Measurements from ENCODE around the gene PWP2. TPM values are rescaled to one million over a fixed set of nuclear protein-coding genes. Genes with fewer than 3 reads are reported as not detected.

The PWP2 gene
- total and polyA plus RNA-seq, 4 experiments from 2014 or later = 0.35 to 28.2 (median 20.6) TPM

DNA sequence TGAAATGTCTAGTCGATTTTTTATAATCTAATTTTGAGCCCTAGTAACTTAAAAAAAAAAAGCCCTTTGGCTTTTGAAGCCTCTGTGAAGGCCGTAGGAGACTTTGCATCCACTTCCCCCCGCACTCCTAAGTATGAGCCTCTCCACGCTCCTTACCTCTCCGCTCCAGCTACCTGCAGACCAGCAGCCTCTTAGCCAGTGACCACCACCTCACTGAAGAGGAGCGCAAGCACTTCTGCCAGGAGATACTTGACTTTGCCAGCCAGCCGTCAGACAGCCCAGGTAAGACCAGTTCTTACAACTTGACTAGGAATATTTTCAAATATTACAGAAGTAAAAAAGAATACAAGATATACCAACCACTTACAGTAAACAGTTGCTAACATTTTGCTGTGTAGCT, 27.4 kb upstream of the PWP2 start:
- Histone ChIP-seq H3K4me3 (ENCODE audit: low read length in 2 of 2) (no peak overlapping the region), H3K4me1 (ENCODE audit: insufficient read depth, low read length) (peaks cover 67% of the 10 kb centered on the region), H3K9me3 (ENCODE audit: control insufficient read depth in 1 of 2, low read length in 2 of 2) (no peaks in the 10 kb centered on the region), H3K27ac (ENCODE audit: low read depth, low read length) (no peak overlapping the region), H3K27me3 (ENCODE audit: insufficient read depth, low read length) (no peaks in the 10 kb centered on the region), H3K36me3 (ENCODE audit: insufficient read depth, low read length) (peaks cover 49% of the 10 kb centered on the region)
- Mint-ChIP-seq H3K9me3 (no peaks in the 10 kb centered on the region), H3K27me3 (no peaks in the 10 kb centered on the region), H3K36me3 (peaks cover 55 to 80% of the 10 kb centered on the region in 2 donors), H3K27ac (peak overlapping the region; percentile 59 to 92 (median 85)), H3K4me3 (peak overlapping the region in 3 of 8 donors; percentile 17 to 57 (median 27)), H3K4me1 (peaks cover 52 to 81% (median 63%) of the 10 kb centered on the region in 4 donors)
- ChIA-PET CTCF (ENCODE audit: partially characterized antibody) (no interaction called here), POLR2A (ENCODE audit: partially characterized antibody) (interaction anchor here (4.7 kb wide), 1 partner anchor 9 kb away, joined by 25 read pairs; no protein-coding TSS in a partner anchor)
- intact Hi-C loops (cut with micrococcal nuclease) = no loop called here
- no peak for DNase-seq

DNA sequence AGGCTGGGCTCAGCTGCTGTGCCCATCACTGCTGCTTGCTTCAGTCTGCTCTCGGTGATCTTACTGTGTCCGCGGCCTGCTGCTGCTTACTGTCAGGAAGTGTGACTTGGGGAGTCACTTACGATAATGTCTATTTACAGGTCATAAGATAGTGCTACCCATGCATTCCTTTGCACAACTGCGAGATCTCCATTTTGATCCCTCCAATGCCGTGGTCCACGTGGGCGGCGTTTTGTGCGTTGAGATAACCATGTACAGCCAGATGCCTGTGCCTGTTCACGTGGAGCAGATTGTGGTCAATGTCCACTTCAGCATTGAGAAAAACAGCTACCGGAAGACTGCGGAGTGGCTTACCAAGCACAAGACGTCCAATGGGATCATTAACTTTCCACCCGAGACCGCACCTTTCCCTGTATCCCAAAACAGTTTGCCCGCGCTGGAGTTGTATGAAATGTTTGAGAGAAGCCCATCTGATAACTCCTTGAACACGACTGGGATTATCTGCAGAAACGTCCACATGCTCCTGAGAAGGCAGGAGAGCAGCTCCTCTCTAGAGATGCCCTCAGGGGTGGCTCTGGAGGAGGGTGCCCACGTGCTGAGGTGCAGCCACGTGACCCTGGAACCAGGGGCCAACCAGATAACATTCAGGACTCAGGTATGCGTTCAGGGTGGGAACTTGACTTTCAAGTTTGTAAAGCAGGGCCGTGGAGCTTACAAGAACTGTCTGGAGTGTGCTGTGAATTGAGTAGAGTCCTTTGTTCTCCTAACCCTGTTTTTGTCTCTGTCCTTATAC, 24.4 kb upstream of the PWP2 start:
- Mint-ChIP-seq H3K36me3 (peaks cover 60 to 81% of the 10 kb centered on the region in 2 donors), H3K27me3 (no peaks in the 10 kb centered on the region), H3K27ac (peak overlapping the region; percentile 89 to 98 (median 95)), H3K4me1 (peaks cover 63 to 97% (median 84%) of the 10 kb centered on the region in 4 donors), H3K9me3 (no peaks in the 10 kb centered on the region), H3K4me3 (peak overlapping the region; percentile 74 to 82 (median 81))
- ChIA-PET POLR2A (ENCODE audit: partially characterized antibody) (interaction anchor here (0.7 to 4.5 kb wide), 12 partner anchors 8 to 790 kb away, joined by 3 to 63 read pairs (median 4); partner anchors contain the start of genes PFKL, PTTG1IP and TRAPPC10), CTCF (ENCODE audit: partially characterized antibody) (interaction anchor here (0.5 to 3.3 kb wide), 7 partner anchors 8 to 215 kb away, joined by 3 to 17 read pairs (median 6); no protein-coding TSS in a partner anchor)
- no peak for DNase-seq
- Histone ChIP-seq H3K9me3 (ENCODE audit: control insufficient read depth in 1 of 2, low read length in 2 of 2) (no peaks in the 10 kb centered on the region), H3K27ac (ENCODE audit: low read depth, low read length) (peak overlapping the region; percentile 71), H3K4me3 (ENCODE audit: low read length in 2 of 2) (peak overlapping the region in 1 of 2 donors; percentile 11), H3K4me1 (ENCODE audit: insufficient read depth, low read length) (peaks cover 97% of the 10 kb centered on the region), H3K27me3 (ENCODE audit: insufficient read depth, low read length) (no peaks in the 10 kb centered on the region), H3K36me3 (ENCODE audit: insufficient read depth, low read length) (peaks cover 38% of the 10 kb centered on the region)
- intact Hi-C loops (cut with micrococcal nuclease) = no loop called here

DNA sequence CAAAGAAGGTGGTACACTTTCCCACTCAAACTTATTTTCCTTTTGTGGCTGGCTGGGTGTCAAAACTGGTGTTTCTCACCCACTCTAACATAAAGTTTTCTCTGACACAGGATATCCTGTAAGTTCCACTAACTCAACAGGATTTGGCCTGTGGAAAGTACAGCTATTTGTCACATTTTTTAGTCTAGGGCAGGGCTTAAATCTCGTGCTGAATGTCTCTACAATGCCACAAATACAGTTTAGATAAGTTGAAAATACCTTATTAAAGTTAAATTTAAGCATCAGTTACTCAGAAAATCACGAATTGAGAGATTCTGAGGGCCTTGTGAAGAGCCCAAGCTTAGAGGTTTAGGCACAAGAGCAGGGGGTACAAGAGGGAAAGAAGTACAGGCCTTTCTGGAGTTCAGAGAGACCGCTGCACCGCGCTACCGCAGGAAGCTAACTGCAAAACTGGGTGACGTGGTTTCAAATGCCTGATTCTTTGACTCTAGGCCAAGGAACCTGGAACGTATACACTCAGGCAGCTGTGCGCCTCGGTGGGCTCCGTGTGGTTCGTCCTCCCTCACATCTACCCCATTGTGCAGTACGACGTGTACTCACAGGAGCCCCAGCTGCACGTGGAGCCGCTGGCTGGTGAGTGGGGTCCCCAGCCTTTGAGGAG, 23.4 kb upstream of the PWP2 start:
- H3K4me3 ChIP-seq (ENCODE audit: low read length in 2 of 2) = peak overlapping the region; percentile 1 to 30
- H3K4me1 ChIP-seq (ENCODE audit: insufficient read depth, low read length) = peaks cover 97% of the 10 kb centered on the region
- peak; percentile 79 to 86 (median 83) for DNase-seq
- no peaks in the 10 kb centered on the region for H3K27me3 ChIP-seq (ENCODE audit: insufficient read depth, low read length)
- CTCF ChIA-PET (ENCODE audit: partially characterized antibody) = interaction anchor here (0.8 to 3.3 kb wide), 9 partner anchors 9 to 222 kb away, joined by 3 to 17 read pairs (median 6); no protein-coding TSS in a partner anchor
- H3K36me3 ChIP-seq (ENCODE audit: insufficient read depth, low read length) = peaks cover 46% of the 10 kb centered on the region
- H3K4me3 Mint-ChIP-seq = peak overlapping the region; percentile 74 to 82 (median 81)
- no peaks in the 10 kb centered on the region for H3K9me3 ChIP-seq (ENCODE audit: control insufficient read depth in 1 of 2, low read length in 2 of 2)
- POLR2A ChIA-PET (ENCODE audit: partially characterized antibody) = interaction anchor here (0.7 to 4.5 kb wide), 17 partner anchors 8 to 837 kb away, joined by 3 to 63 read pairs (median 4); partner anchors contain the start of genes ITGB2, PFKL, PTTG1IP and TRAPPC10
- H3K27me3 Mint-ChIP-seq = no peaks in the 10 kb centered on the region
- H3K27ac Mint-ChIP-seq = peak overlapping the region; percentile 89 to 98 (median 95)
- peaks cover 64 to 80% of the 10 kb centered on the region in 2 donors for H3K36me3 Mint-ChIP-seq
- no peaks in the 10 kb centered on the region for H3K9me3 Mint-ChIP-seq
- peaks cover 62 to 97% (median 84%) of the 10 kb centered on the region in 4 donors for H3K4me1 Mint-ChIP-seq
- intact Hi-C loops (cut with micrococcal nuclease) = loop anchor here (1.0 kb wide), 1 partner anchor 18 kb away; no protein-coding TSS in a partner anchor
- H3K27ac ChIP-seq (ENCODE audit: low read depth, low read length) = peak overlapping the region; percentile 71

DNA sequence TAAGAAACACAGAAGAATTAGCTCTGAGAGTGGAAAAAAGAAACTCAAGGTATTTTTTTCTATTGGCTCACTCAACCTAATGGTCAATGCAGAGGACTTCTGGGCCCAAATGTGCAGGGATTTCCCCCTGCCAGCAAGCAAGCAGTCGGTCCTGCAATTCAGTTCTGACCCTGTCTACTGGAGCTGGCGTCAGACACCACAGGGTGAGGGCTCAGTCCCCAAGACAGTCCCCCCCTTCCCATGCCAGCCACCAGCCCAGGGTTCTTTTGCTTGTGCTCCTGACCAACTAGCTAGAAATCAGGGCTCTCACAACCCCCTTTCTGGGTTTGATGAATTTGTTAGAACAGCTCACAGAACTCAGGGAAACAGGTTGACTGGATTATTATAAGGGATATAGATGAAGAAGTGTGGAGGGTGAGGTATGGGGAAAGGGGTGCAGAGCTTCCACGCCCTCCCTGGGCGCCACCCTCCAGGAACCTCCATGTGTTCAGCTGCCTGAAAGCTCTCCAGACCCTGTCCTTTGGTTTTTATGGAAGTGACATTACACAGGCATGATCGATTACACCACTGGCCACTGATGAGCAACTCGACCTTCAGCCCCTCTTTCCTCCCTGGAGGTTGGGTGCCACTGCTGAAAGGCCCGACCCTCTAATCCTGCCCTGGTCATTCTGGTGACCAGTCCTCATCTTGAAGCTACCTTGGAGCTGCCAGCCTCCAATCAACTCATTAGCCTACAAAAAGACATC, 22.5 kb upstream of the PWP2 start:
- Histone ChIP-seq H3K4me1 (ENCODE audit: insufficient read depth, low read length) (peaks cover 97% of the 10 kb centered on the region), H3K36me3 (ENCODE audit: insufficient read depth, low read length) (peaks cover 40% of the 10 kb centered on the region), H3K27ac (ENCODE audit: low read depth, low read length) (peak overlapping the region; percentile 71), H3K27me3 (ENCODE audit: insufficient read depth, low read length) (no peaks in the 10 kb centered on the region), H3K4me3 (ENCODE audit: low read length in 2 of 2) (peak overlapping the region; percentile 30 to 37), H3K9me3 (ENCODE audit: control insufficient read depth in 1 of 2, low read length in 2 of 2) (no peaks in the 10 kb centered on the region)
- POLR2A ChIA-PET (ENCODE audit: partially characterized antibody) = interaction anchor here (0.7 to 4.5 kb wide), 13 partner anchors 9 to 836 kb away, joined by 3 to 63 read pairs (median 4); partner anchors contain the start of genes ITGB2, PTTG1IP and TRAPPC10
- intact Hi-C loops (cut with micrococcal nuclease) = loop anchor here (1.0 kb wide), 1 partner anchor 19 kb away; no protein-coding TSS in a partner anchor
- Mint-ChIP-seq H3K36me3 (peaks cover 68 to 82% of the 10 kb centered on the region in 2 donors), H3K9me3 (no peaks in the 10 kb centered on the region), H3K4me3 (peak overlapping the region; percentile 74 to 82 (median 81)), H3K4me1 (peaks cover 65 to 99% (median 87%) of the 10 kb centered on the region in 4 donors), H3K27me3 (no peaks in the 10 kb centered on the region), H3K27ac (peak overlapping the region; percentile 89 to 98 (median 95))
- DNase-seq = no peak
- CTCF ChIA-PET (ENCODE audit: partially characterized antibody) = interaction anchor here (0.8 to 3.3 kb wide), 7 partner anchors 9 to 221 kb away, joined by 3 to 17 read pairs (median 6); no protein-coding TSS in a partner anchor

DNA sequence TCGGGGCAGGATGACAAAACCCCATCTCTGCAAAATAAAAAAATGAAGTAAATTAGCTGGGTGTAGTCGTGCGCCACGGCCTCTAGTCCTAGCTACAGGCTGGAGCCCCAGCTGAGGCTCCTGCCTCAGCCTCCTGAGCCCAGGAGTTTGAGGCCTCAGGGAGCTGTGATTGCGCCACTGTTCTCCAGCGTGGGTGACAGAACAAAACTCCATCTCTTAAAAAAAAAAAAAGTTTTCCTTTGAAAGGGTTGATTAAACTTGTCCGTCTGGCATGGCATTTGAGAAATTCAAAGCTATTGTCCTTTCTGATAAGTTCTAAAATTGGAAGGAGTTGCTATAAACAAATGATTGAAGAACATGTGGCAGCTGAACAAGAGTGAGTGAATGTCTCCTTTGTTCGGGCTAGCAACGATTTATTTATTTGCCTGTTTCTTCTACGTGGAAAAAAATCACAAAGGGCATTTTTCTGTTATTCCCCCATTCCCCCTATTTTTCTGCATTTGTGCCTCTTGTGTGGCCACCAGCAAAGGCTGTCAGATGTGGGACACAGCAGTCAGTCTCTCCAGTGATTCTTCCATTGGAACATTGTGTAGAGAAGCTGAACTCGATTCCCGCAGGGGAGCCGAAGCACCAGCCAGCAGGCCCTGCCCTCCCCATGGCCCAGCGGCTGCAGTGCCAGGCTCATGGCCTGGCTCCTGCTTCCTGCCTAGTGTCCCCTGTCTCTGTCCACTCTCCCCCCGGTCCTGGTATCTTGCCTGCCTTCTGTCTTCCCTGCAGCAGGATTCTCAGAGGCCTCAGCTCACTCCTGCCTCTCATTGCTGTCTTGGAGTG, 21.5 kb upstream of the PWP2 start:
- peak overlapping the region; percentile 89 to 98 (median 95) for H3K27ac Mint-ChIP-seq
- peaks cover 72 to 100% (median 91%) of the 10 kb centered on the region in 4 donors for H3K4me1 Mint-ChIP-seq
- ChIA-PET POLR2A (ENCODE audit: partially characterized antibody) (interaction anchor here (0.6 to 4.5 kb wide), 7 partner anchors 9 to 249 kb away, joined by 3 to 63 read pairs (median 9); partner anchors contain the start of gene TRAPPC10), CTCF (ENCODE audit: partially characterized antibody) (interaction anchor here (0.7 to 3.3 kb wide), 3 partner anchors 11 to 807 kb away, joined by 3 to 17 read pairs (median 3); no protein-coding TSS in a partner anchor)
- DNase-seq = no peak
- peak overlapping the region; percentile 74 to 82 (median 81) for H3K4me3 Mint-ChIP-seq
- H3K4me1 ChIP-seq (ENCODE audit: insufficient read depth, low read length) = peaks cover 100% of the 10 kb centered on the region
- peaks cover 70 to 82% of the 10 kb centered on the region in 2 donors for H3K36me3 Mint-ChIP-seq
- H3K36me3 ChIP-seq (ENCODE audit: insufficient read depth, low read length) = peaks cover 32% of the 10 kb centered on the region
- intact Hi-C loops (cut with micrococcal nuclease) = no loop called here
- no peaks in the 10 kb centered on the region for H3K9me3 ChIP-seq (ENCODE audit: control insufficient read depth in 1 of 2, low read length in 2 of 2)
- no peak overlapping the region for H3K4me3 ChIP-seq (ENCODE audit: low read length in 2 of 2)
- H3K27me3 Mint-ChIP-seq = no peaks in the 10 kb centered on the region
- no peaks in the 10 kb centered on the region for H3K9me3 Mint-ChIP-seq
- H3K27ac ChIP-seq (ENCODE audit: low read depth, low read length) = peak overlapping the region; percentile 71
- H3K27me3 ChIP-seq (ENCODE audit: insufficient read depth, low read length) = no peaks in the 10 kb centered on the region
